WTC11 (cell line): ENCODE data around the gene ARID3B. TPM values are rescaled to one million over a fixed set of nuclear protein-coding genes. Genes with fewer than 3 reads are reported as not detected.

Experiments used
- ATAC-seq: fragments of 200-7000 bp; cut with Tn5 transposase; 2 replicates; pipeline ENCODE4 v1.10.0; 2021; ENCODE audit warnings: mild to moderate bottlenecking, moderate library complexity
- CTCF ChIA-PET: fragments of 300-600 bp; sonication (Branson Sonifier 250); formaldehyde crosslinking; loops from one replicate; lab custom pipeline; 2021; ENCODE audit warnings: antibody characterized with exemption; lab: Charles Lee
- POLR2A ChIA-PET: fragments of 350-600 bp; sonication (Branson Sonifier 250); formaldehyde crosslinking; loops from one replicate; lab custom pipeline; 2021; ENCODE audit warnings: antibody characterized with exemption; lab: Charles Lee
- DNase-seq: peaks from one replicate; pipeline ENCODE4 v3.0.0; 2021; ENCODE audit warnings: low spot score
- H3K27ac Mint-ChIP-seq: 2 replicates; pipeline ENCODE4 v1.8.0; 2021; ENCODE audit warnings: mixed read lengths
- H3K27me3 Mint-ChIP-seq: 2 replicates; pipeline ENCODE4 v1.8.0; 2021; ENCODE audit warnings: low read depth, mild to moderate bottlenecking, moderate library complexity, mixed read lengths
- H3K36me3 Mint-ChIP-seq: 2 replicates; pipeline ENCODE4 v1.8.0; 2021; ENCODE audit warnings: mixed read lengths
- H3K4me1 Mint-ChIP-seq: 2 replicates; pipeline ENCODE4 v1.8.0; 2022; ENCODE audit warnings: mixed read lengths
- H3K4me3 Mint-ChIP-seq: 2 replicates; pipeline ENCODE4 v1.8.0; 2021; ENCODE audit warnings: mild to moderate bottlenecking, moderate library complexity, mixed read lengths
- H3K9me3 Mint-ChIP-seq: 2 replicates; pipeline ENCODE4 v1.8.0; 2021; ENCODE audit warnings: mixed read lengths
- AR ChIP-seq: fragments of 250-450 bp; sonication (Bioruptor Pico); IDR thresholded peaks from 2 replicates; pipeline ENCODE4 v1.9.0; 2021; ENCODE audit warnings: mild to moderate bottlenecking
- ATF2 ChIP-seq: sonication (generic); formaldehyde crosslinking; IDR thresholded peaks from 2 replicates; pipeline ENCODE4 v1.8.1; 2022; ENCODE audit warnings: low read depth, missing genetic modification reagents, borderline replicate concordance
- CREM ChIP-seq: sonication (generic); formaldehyde crosslinking; IDR thresholded peaks from 2 replicates; pipeline ENCODE4 v1.8.1; 2022; ENCODE audit warnings: mild to moderate bottlenecking, missing genetic modification reagents, moderate library complexity
- GRHL2 ChIP-seq: fragments of 250-450 bp; sonication (Bioruptor Pico); IDR thresholded peaks from 2 replicates; pipeline ENCODE4 v1.8.0; 2022; ENCODE audit warnings: mild to moderate bottlenecking, moderate library complexity; ENCODE audit not compliant: insufficient replicate concordance, severe bottlenecking
- HMGA2 ChIP-seq: fragments of 250-450 bp; sonication (Bioruptor Pico); IDR thresholded peaks from 2 replicates; pipeline ENCODE4 v1.4.0; 2021; ENCODE audit warnings: mild to moderate bottlenecking, moderate library complexity
- JAZF1 ChIP-seq: fragments of 250-450 bp; sonication (Bioruptor Pico); IDR thresholded peaks from 2 replicates; pipeline ENCODE4 v1.9.0; 2021; ENCODE audit warnings: moderate library complexity, mild to moderate bottlenecking, inconsistent platforms
- JUN ChIP-seq: sonication (generic); formaldehyde crosslinking; IDR thresholded peaks from 2 replicates; pipeline ENCODE4 v1.8.0; 2023; ENCODE audit warnings: mild to moderate bottlenecking, missing genetic modification reagents
- KAT7 ChIP-seq: sonication (generic); formaldehyde crosslinking; IDR thresholded peaks from 2 replicates; pipeline ENCODE4 v1.8.1; 2023; ENCODE audit warnings: missing genetic modification reagents, mild to moderate bottlenecking, borderline replicate concordance
- MLX ChIP-seq: sonication (generic); formaldehyde crosslinking; IDR thresholded peaks from 2 replicates; pipeline ENCODE4 v1.8.1; 2023; ENCODE audit warnings: mild to moderate bottlenecking, missing genetic modification reagents, moderate library complexity
- NFATC4 ChIP-seq: fragments of 250-450 bp; sonication (Bioruptor Pico); IDR thresholded peaks from 2 replicates; pipeline ENCODE4 v1.9.0; 2021; ENCODE audit warnings: mild to moderate bottlenecking
- NFE2L1 ChIP-seq: sonication (generic); formaldehyde crosslinking; IDR thresholded peaks from 2 replicates; pipeline ENCODE4 v1.8.1; 2023; ENCODE audit warnings: missing genetic modification reagents
- NFYB ChIP-seq: sonication (generic); formaldehyde crosslinking; conservative IDR thresholded peaks from 2 replicates; pipeline ENCODE4 v1.8.0; 2022; ENCODE audit warnings: low read depth, missing genetic modification reagents
- NR2C2 ChIP-seq: sonication (generic); formaldehyde crosslinking; IDR thresholded peaks from 2 replicates; pipeline ENCODE4 v1.8.0; 2022; ENCODE audit warnings: mild to moderate bottlenecking, missing genetic modification reagents
- NR3C1 ChIP-seq: sonication (generic); formaldehyde crosslinking; conservative IDR thresholded peaks from 2 replicates; pipeline ENCODE4 v1.8.1; 2023; ENCODE audit warnings: low read depth, mild to moderate bottlenecking, missing genetic modification reagents
- PRDM15 ChIP-seq: sonication (generic); formaldehyde crosslinking; IDR thresholded peaks from 2 replicates; pipeline ENCODE4 v1.8.0; 2022; ENCODE audit warnings: missing genetic modification reagents
- RELA ChIP-seq: sonication (generic); formaldehyde crosslinking; IDR thresholded peaks from 2 replicates; pipeline ENCODE4 v1.8.1; 2022; ENCODE audit warnings: missing genetic modification reagents, mild to moderate bottlenecking, borderline replicate concordance
- SOX15 ChIP-seq: fragments of 250-450 bp; sonication (Bioruptor Pico); IDR thresholded peaks from 2 replicates; pipeline ENCODE4 v1.9.0; 2021; ENCODE audit warnings: mild to moderate bottlenecking
- TEAD4 ChIP-seq: sonication (generic); formaldehyde crosslinking; IDR thresholded peaks from 2 replicates; pipeline ENCODE4 v1.8.0; 2022; ENCODE audit warnings: mild to moderate bottlenecking, missing genetic modification reagents
- ZMAT4 ChIP-seq: fragments of 250-450 bp; sonication (Bioruptor Pico); IDR thresholded peaks from 2 replicates; pipeline ENCODE4 v1.9.0; 2021; ENCODE audit warnings: mild to moderate bottlenecking
- ZNF121 ChIP-seq: sonication (generic); formaldehyde crosslinking; IDR thresholded peaks from 2 replicates; pipeline ENCODE4 v1.8.0; 2023; ENCODE audit warnings: missing genetic modification reagents
- ZNF232 ChIP-seq: sonication (generic); formaldehyde crosslinking; IDR thresholded peaks from 2 replicates; pipeline ENCODE4 v1.8.0; 2022; ENCODE audit warnings: mild to moderate bottlenecking, missing genetic modification reagents
- ZNF396 ChIP-seq: fragments of 250-450 bp; sonication (Bioruptor Pico); IDR thresholded peaks from 2 replicates; pipeline ENCODE4 v1.8.0; 2021; ENCODE audit warnings: mild to moderate bottlenecking, moderate library complexity, borderline replicate concordance
- ZNF532 ChIP-seq: fragments of 250-450 bp; sonication (Bioruptor Pico); IDR thresholded peaks from 2 replicates; pipeline ENCODE4 v1.9.0; 2021; ENCODE audit warnings: mild to moderate bottlenecking, borderline replicate concordance
- total RNA-seq: library from RNA; stranded (reverse); gene quantifications from 3 replicates; pipeline ENCODE4 v1.2.3, GENCODE V29; 2021

Gene ARID3B
- total RNA-seq, 1 experiment from 2014 or later, result 133 TPM

GRCh38 chr15:74641151-74641550, 100.1 kb downstream of the ARID3B start (continued):
- TF ChIP-seq ZNF532 (CRISPR knock-in tag), result no peak
- no peak for TF ChIP-seq JUN (CRISPR knock-in tag)
- TF ChIP-seq RELA, result no peak
- TF ChIP-seq ZNF232, result no peak
- no peak for TF ChIP-seq ZNF396 (CRISPR knock-in tag)
- TF ChIP-seq, all 79 proteins: peak for 0

GRCh38 chr15:74642348-74642733, 101.3 kb downstream of the ARID3B start:
- Mint-ChIP-seq H3K27me3 (no peaks in the 10 kb centered on the region), H3K4me1 (peaks cover 23% of the 10 kb centered on the region), H3K9me3 (no peaks in the 10 kb centered on the region), H3K36me3 (peaks cover 13% of the 10 kb centered on the region), H3K4me3 (no peak overlapping the region), H3K27ac (peak overlapping the region; percentile 96)
- no peak; the same call in 1 of the 2 replicates for ATAC-seq
- CTCF ChIA-PET, result interaction anchor here (0.9 to 14.6 kb wide), 5 partner anchors 11 to 198 kb away, joined by 3 to 409 read pairs (median 4); no protein-coding TSS in a partner anchor
- TF ChIP-seq ATF2 (CRISPR knock-in tag), result no peak
- no peak for TF ChIP-seq CREM (CRISPR knock-in tag)
- no peak for TF ChIP-seq NR3C1 (CRISPR knock-in tag)
- no peak for TF ChIP-seq NFATC4
- no peak for TF ChIP-seq ZMAT4 (CRISPR knock-in tag)
- no peak for TF ChIP-seq KAT7 (CRISPR knock-in tag)
- TF ChIP-seq TEAD4 (CRISPR knock-in tag), result no peak
- no peak for TF ChIP-seq NR2C2 (CRISPR knock-in tag)
- no peak for TF ChIP-seq GRHL2 (CRISPR knock-in tag)
- TF ChIP-seq HMGA2 (CRISPR knock-in tag), result no peak
- no peak for TF ChIP-seq PRDM15 (CRISPR knock-in tag)
- TF ChIP-seq MLX, result no peak
- no peak for TF ChIP-seq ZNF121
- no peak for TF ChIP-seq NFYB (CRISPR knock-in tag)
- no peak for TF ChIP-seq SOX15 (CRISPR knock-in tag)
- TF ChIP-seq JAZF1 (CRISPR knock-in tag), result no peak
- TF ChIP-seq AR (CRISPR knock-in tag), result no peak
- TF ChIP-seq NFE2L1 (CRISPR knock-in tag), result no peak
- no peak for DNase-seq
- POLR2A ChIA-PET, result interaction anchor here (3.1 kb wide), 1 partner anchor 118 kb away, joined by 8 read pairs; no protein-coding TSS in a partner anchor
